Brain microvascular endothelial cell (primary cell): ENCODE measurements around the gene TMC1.

Experiments
- DNase-seq: peaks from one replicate; pipeline ENCODE4 v3.0.0-alpha.2; 2020
- H3K27ac ChIP-seq: fragments of 250-450 bp; sonication (Bioruptor Pico); 2 replicates; pipeline ENCODE4 v1.5.1; 2020; ENCODE audit warnings: mild to moderate bottlenecking, moderate library complexity
- H3K27me3 ChIP-seq: fragments of 250-450 bp; sonication (Bioruptor Pico); replicated peaks from 2 replicates; pipeline ENCODE4 v1.5.1; 2020; ENCODE audit warnings: mild to moderate bottlenecking
- H3K36me3 ChIP-seq: fragments of 250-450 bp; sonication (Bioruptor Pico); replicated peaks from 2 replicates; pipeline ENCODE4 v1.5.1; 2020; ENCODE audit warnings: mild to moderate bottlenecking
- H3K4me3 ChIP-seq: 2 replicates; pipeline ENCODE4 v1.5.1; 2011; ENCODE audit warnings: low read depth, mild to moderate bottlenecking, control low read depth, low read length, moderate library complexity
- in situ Hi-C: cut with HindIII; loops from 2 replicates; pipeline ENCODE4 v1.10.0; 2017; ENCODE audit warnings: low sequenced_read_pairs, low pct_ligation_motif_present
- TF ChIP-seq, protein P1 (sequence below): IDR thresholded peaks from 2 replicates; pipeline ENCODE4 v1.5.1; 2011; ENCODE audit warnings: low read depth, mild to moderate bottlenecking, moderate library complexity, low read length, control low read depth, inconsistent platforms; ENCODE audit errors: missing control alignments

Gene TMC1

DNA sequence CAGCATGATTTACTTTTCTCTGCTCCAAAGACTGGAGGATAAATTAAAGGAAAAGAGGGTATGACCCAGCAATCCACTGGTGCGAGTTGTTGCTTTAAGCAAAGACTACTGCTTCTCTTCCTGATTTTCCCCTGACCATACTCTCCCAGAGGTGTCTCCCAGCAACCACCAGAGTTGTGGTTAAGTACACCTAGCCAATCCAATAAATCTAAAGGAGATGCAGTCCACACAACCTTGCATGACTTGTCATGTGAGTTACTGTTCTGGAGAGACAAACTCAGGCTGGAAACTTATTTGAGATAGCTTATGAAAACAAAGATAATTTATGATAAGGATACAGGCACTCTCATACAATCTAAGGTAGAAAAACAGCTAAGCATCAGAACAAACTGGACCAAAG, 11.9 kb downstream of the TMC1 start:
- in situ Hi-C loops, result no loop called here
- H3K27ac ChIP-seq, result no peak overlapping the region
- no peaks in the 10 kb centered on the region for H3K27me3 ChIP-seq
- DNase-seq, result no peak
- TF ChIP-seq, protein P1, sequence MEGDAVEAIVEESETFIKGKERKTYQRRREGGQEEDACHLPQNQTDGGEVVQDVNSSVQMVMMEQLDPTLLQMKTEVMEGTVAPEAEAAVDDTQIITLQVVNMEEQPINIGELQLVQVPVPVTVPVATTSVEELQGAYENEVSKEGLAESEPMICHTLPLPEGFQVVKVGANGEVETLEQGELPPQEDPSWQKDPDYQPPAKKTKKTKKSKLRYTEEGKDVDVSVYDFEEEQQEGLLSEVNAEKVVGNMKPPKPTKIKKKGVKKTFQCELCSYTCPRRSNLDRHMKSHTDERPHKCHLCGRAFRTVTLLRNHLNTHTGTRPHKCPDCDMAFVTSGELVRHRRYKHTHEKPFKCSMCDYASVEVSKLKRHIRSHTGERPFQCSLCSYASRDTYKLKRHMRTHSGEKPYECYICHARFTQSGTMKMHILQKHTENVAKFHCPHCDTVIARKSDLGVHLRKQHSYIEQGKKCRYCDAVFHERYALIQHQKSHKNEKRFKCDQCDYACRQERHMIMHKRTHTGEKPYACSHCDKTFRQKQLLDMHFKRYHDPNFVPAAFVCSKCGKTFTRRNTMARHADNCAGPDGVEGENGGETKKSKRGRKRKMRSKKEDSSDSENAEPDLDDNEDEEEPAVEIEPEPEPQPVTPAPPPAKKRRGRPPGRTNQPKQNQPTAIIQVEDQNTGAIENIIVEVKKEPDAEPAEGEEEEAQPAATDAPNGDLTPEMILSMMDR, result no peak
- H3K36me3 ChIP-seq, result no peaks in the 10 kb centered on the region
- H3K4me3 ChIP-seq, result no peak overlapping the region

DNA sequence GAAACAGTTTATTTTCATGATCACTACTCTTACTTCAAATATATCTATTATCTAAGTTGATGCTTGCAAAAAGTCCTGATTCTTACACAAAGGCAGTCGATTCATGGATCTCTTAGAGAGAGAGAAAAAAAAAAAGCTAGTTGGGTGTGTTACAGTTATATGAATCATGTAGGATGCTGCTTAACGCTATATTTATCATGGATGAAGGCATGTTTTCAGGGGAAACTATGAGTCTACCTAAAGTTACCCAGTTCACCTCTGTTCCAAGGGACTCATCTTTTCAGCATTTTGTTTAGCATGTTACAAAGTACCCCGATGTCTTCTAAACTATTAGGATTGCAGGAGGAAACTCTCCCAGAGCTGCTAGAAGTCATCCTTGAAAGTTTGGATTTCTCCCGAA, 13.5 kb downstream of the TMC1 start:
- Histone ChIP-seq H3K4me3 (no peak overlapping the region), H3K27ac (no peak overlapping the region), H3K27me3 (no peaks in the 10 kb centered on the region), H3K36me3 (no peaks in the 10 kb centered on the region)
- no peak for DNase-seq
- in situ Hi-C loops, result no loop called here
- TF ChIP-seq, protein P1, result no peak

DNA sequence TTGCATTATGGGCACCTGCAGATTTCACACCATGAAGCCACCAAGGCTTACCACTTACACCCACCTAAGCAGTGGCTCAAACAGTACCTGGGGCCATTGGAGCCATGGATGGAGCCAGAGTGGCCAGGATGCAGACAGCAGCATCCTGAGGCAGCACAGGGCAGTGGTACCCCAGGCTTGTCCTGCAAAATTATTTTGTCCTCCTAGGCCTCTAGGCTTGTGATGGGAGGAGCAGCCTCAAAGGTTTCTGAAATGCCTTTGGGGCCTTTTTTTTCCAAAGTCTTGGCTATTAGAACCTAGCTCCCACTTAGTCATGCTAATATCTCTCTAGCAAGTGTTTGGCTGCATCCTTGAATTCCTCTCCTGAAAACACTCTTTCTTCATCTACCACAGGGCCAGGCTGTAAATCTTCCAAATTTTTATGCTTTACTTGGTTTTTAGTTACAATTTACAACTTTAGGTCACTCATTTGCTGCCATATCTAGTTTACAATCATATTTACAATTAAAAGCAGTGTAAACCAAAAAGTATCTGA, 15.7 kb downstream of the TMC1 start:
- H3K4me3 ChIP-seq, result no peak overlapping the region
- H3K36me3 ChIP-seq, result no peaks in the 10 kb centered on the region
- no peaks in the 10 kb centered on the region for H3K27me3 ChIP-seq
- in situ Hi-C loops, result no loop called here
- no peak overlapping the region for H3K27ac ChIP-seq
- DNase-seq, result no peak
- TF ChIP-seq, protein P1, result no peak

DNA sequence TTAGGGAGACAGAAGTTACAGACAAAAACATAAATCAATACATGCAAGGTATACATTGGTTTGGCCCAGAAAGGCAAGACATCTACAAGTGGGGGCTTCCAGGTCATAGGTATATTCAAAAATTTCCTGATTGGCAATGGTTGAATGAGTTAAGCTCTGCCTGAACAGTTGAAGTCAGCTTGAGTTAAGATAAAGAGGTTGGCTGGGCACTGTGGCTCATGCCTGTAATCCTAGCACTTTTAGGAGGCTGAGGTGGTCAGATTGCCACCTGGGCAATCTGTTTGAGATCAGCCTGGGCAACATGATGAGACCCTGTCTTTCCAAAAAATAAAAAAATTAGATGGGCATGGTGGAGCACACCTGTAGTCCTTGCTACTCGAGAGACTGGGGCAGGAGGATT, 16.3 kb downstream of the TMC1 start:
- TF ChIP-seq, protein P1, result no peak
- in situ Hi-C loops, result no loop called here
- H3K27me3 ChIP-seq, result no peaks in the 10 kb centered on the region
- no peak overlapping the region for H3K27ac ChIP-seq
- H3K4me3 ChIP-seq, result no peak overlapping the region
- no peaks in the 10 kb centered on the region for H3K36me3 ChIP-seq
- no peak for DNase-seq

DNA sequence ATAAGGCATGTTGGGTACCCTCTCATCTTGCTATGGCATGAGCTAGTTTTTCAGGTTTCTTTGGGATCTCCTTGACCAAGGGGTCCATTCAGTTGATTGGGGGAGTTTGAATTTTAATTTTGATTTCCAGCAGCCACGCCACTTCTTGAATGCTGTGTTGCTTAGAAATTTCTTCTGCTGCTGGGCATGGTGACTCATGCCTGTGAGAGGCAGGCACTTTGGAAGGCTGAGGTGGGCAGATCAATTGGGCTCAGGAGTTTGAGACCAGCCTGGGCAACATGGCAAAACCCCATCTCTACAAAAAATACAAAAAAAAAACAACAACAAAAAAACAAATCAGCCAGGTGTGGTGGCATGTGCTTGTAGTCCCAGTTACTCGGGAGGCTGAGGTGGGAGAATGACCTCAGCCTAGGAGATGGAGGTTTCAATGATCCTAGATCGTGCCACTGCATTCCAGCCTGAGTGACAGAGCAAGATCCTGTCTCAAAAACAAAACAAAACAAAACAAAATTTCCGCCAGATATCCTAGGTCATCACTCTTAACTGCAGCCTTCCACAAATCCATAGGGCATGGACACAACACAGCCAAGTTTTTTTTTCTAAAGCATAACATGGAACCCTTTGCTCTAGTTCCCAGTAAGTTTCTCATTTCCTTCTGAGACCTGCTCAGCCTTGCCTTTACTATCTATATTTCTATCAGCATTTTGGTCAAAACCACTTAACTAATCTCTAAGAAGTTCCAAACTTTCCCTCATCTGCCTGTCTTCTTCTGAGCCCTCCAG, 17.7 kb downstream of the TMC1 start:
- no peaks in the 10 kb centered on the region for H3K27me3 ChIP-seq
- TF ChIP-seq, protein P1, result no peak
- no peak overlapping the region for H3K27ac ChIP-seq
- no peak overlapping the region for H3K4me3 ChIP-seq
- no peaks in the 10 kb centered on the region for H3K36me3 ChIP-seq
- in situ Hi-C loops, result no loop called here
- DNase-seq, result no peak
